Liver (tissue), 3 donors: ENCODE results near the gene GCNT1.
"Not testable (repeated sequence)": the region's sequence is repeated elsewhere in the genome, so short reads cannot be mapped to it uniquely, and the experiment has no call there.

Experiments
- FOXA1 ChIP-seq: IDR thresholded peaks from 2 replicates; pipeline ENCODE4 v1.6.1; 2016; ENCODE audit warnings: antibody characterized with exemption
- SP1 ChIP-seq: IDR thresholded peaks from 2 replicates; pipeline ENCODE4 v1.6.1; 2018; ENCODE audit warnings: antibody characterized with exemption, mild to moderate bottlenecking
- TF ChIP-seq, protein P1 (sequence below): fragments of 150-350 bp; IDR thresholded peaks from 2 replicates; pipeline ENCODE4 v1.5.1; 2017; ENCODE audit warnings: improper control_type of control experiment, low read depth, low read length; ENCODE audit not compliant: missing input control
- TF ChIP-seq, protein P2 (sequence below): IDR thresholded peaks from 2 replicates; pipeline ENCODE4 v1.6.1; 2016; ENCODE audit warnings: antibody characterized with exemption
- TF ChIP-seq, protein P3 (sequence below): IDR thresholded peaks from 2 replicates; pipeline ENCODE4 v1.6.1; 2016; ENCODE audit warnings: antibody characterized with exemption
- TF ChIP-seq, protein P4 (sequence below): IDR thresholded peaks from 2 replicates; pipeline ENCODE4 v1.6.1; 2016; ENCODE audit warnings: antibody characterized with exemption, mild to moderate bottlenecking
- donor health status: healthy.
- donor health status: healthy.

DNA sequence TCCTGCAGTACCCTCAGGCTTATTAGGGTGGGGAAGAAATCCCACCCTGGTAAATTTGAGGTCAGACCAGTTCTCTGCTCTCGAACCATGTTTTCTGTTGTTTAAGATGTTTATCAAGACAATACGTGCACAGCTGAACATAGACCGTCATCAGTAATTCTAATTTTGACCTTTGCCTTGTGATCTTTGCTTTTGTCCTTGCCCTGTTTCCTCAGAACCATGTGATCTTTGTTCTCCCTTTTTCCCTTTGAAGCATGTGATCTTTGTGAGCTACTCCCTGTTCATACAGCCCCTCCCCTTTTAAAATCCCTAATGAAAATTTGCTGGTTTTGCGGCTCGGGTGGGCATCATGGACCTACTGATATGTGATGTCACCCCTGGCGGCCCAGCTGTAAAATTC lies 24.1 kb upstream of the GCNT1 start:
- TF ChIP-seq, protein P1, sequence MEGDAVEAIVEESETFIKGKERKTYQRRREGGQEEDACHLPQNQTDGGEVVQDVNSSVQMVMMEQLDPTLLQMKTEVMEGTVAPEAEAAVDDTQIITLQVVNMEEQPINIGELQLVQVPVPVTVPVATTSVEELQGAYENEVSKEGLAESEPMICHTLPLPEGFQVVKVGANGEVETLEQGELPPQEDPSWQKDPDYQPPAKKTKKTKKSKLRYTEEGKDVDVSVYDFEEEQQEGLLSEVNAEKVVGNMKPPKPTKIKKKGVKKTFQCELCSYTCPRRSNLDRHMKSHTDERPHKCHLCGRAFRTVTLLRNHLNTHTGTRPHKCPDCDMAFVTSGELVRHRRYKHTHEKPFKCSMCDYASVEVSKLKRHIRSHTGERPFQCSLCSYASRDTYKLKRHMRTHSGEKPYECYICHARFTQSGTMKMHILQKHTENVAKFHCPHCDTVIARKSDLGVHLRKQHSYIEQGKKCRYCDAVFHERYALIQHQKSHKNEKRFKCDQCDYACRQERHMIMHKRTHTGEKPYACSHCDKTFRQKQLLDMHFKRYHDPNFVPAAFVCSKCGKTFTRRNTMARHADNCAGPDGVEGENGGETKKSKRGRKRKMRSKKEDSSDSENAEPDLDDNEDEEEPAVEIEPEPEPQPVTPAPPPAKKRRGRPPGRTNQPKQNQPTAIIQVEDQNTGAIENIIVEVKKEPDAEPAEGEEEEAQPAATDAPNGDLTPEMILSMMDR = not testable (repeated sequence)
- TF ChIP-seq, protein P2, sequence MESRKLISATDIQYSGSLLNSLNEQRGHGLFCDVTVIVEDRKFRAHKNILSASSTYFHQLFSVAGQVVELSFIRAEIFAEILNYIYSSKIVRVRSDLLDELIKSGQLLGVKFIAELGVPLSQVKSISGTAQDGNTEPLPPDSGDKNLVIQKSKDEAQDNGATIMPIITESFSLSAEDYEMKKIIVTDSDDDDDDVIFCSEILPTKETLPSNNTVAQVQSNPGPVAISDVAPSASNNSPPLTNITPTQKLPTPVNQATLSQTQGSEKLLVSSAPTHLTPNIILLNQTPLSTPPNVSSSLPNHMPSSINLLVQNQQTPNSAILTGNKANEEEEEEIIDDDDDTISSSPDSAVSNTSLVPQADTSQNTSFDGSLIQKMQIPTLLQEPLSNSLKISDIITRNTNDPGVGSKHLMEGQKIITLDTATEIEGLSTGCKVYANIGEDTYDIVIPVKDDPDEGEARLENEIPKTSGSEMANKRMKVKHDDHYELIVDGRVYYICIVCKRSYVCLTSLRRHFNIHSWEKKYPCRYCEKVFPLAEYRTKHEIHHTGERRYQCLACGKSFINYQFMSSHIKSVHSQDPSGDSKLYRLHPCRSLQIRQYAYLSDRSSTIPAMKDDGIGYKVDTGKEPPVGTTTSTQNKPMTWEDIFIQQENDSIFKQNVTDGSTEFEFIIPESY = not testable (repeated sequence)
- TF ChIP-seq, protein P3, sequence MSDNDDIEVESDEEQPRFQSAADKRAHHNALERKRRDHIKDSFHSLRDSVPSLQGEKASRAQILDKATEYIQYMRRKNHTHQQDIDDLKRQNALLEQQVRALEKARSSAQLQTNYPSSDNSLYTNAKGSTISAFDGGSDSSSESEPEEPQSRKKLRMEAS = not testable (repeated sequence)
- TF ChIP-seq SP1, FOXA1: not testable (repeated sequence)
- TF ChIP-seq, protein P4, sequence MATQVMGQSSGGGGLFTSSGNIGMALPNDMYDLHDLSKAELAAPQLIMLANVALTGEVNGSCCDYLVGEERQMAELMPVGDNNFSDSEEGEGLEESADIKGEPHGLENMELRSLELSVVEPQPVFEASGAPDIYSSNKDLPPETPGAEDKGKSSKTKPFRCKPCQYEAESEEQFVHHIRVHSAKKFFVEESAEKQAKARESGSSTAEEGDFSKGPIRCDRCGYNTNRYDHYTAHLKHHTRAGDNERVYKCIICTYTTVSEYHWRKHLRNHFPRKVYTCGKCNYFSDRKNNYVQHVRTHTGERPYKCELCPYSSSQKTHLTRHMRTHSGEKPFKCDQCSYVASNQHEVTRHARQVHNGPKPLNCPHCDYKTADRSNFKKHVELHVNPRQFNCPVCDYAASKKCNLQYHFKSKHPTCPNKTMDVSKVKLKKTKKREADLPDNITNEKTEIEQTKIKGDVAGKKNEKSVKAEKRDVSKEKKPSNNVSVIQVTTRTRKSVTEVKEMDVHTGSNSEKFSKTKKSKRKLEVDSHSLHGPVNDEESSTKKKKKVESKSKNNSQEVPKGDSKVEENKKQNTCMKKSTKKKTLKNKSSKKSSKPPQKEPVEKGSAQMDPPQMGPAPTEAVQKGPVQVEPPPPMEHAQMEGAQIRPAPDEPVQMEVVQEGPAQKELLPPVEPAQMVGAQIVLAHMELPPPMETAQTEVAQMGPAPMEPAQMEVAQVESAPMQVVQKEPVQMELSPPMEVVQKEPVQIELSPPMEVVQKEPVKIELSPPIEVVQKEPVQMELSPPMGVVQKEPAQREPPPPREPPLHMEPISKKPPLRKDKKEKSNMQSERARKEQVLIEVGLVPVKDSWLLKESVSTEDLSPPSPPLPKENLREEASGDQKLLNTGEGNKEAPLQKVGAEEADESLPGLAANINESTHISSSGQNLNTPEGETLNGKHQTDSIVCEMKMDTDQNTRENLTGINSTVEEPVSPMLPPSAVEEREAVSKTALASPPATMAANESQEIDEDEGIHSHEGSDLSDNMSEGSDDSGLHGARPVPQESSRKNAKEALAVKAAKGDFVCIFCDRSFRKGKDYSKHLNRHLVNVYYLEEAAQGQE = not testable (repeated sequence)
